ENCODE results near the gene UROC1.

Gene UROC1

GRCh38 chr3:126439346-126439967 lies 78.1 kb downstream of the UROC1 start:
- DNase-seq, result no peak

- DNase-seq, result no peak
Observed at GRCh38 chr3:126438746-126439145, 78.8 kb downstream of the UROC1 start.

DNA sequence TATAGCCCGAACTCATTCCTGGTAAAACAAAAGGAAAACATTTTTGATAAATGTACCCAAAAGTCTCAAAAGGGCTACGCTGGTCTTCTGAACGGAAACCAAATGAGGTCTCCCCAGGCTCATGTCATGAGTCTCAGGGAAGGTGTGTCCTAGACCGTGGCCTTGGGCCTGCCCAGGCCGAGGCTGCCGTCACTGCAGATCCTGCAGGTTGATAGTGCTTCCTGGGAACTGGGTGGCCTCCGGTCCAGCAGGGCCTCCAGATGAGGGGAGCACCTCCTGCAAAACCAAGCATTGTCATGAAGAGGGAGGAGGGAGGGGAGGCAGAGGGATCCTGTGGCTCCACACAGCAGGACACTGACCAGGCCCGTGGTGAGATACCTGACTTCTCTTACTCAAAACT lies 79.4 kb downstream of the UROC1 start:
- no peak for DNase-seq

DNA sequence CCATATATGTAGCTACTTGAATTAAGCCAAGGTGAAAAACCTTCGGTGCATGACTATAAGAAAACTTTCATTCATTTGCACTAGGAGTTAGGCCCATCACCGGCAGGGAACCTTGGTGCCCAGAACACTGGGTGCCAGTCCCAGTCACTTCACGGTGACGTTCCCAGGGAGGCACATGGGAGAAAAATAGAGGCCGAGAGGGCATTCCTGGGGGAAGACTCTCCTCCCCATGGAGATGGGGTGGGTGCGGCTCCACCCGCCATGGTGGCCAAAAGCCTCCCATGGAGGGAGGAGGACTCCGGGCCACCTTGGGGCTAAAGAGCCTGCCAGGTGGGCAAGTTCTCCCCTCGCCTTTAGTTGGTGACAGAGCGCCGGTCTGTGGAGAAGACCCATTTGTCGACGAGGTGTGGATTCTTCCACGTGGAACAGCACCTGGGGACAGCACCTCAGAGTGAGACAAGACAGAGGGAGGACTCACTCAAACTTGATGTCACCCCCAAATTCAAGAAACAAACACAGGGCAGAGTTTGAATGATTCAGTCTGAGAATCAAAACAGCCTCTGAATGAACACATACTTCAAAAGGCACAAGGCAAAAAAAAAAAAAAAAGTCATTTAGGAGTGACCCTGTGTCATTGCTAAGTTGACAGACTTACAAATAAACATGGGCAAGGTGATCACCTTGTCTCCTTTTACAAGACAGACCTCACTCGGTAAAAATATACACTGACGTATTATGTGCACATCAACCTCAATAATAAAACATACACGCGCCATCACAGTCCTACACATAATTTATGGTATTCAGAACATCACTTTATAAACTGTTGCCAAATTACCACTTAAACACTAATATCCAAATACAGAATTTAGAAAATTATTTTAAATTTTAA lies 80.5 kb downstream of the UROC1 start:
- DNase-seq, result no peak

- DNase-seq, result no peak
Observed at GRCh38 chr3:126435456-126436315, 81.9 kb downstream of the UROC1 start.

DNA sequence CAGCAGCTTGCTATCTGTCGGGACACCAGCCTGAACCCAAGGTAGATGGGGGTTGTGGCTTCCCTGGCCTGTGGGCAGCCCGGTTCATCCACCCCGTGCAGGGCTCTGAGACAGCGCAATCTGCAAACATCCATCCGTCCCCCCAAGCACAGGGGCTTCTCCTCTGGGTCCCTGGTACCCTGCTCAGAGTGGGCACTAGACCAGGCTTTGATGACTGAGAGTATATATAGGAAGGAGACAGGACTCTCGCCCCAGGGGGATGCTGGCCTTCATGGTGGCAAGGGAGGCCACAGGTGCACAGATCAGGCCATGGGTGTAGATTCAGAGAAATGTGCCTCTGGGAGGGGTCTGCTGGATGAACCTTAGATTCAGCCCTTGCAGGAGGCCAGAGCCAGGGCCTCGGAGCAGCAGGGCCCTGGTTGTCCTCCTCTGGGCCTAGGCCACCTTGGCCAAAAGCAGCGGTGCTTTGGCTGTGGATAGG lies 82.6 kb downstream of the UROC1 start:
- DNase-seq, result no peak

DNA sequence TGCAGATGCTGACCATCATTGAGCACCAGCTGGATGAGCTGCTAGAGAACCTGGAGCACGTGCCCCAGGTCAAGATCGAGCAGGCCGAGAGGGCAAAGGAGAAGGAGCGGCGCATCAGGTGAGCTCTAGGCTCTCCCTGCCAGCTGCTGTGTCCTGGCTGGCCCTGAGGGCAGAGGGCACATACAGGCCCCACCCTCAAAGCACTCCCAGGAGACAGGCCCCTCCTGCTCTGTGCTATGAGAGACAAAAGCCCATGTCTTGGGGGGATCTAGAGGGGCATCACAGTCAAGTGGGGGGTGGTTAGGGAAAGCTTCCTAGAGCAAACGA lies 83.3 kb downstream of the UROC1 start:
- DNase-seq, result no peak

- DNase-seq, result peak; percentile 92
Observed at GRCh38 chr3:126433496-126434263, 83.9 kb downstream of the UROC1 start.

DNA sequence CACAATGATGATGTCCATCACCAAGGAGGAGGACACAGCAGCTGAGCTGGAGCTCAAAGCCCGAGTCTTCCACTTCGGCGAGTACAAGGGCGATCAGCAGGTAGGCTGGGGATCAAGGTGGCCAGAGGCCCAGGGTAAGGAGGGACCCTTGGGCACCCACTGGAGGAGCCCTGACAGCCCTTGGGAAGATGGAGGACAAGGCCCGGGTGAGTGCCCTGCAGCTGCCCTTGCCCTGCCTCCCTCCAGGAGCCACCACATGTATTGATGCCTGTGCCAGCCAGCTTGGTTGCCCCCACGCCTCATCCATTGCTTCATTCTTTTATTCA lies 84.5 kb downstream of the UROC1 start:
- DNase-seq, result no peak

DNA sequence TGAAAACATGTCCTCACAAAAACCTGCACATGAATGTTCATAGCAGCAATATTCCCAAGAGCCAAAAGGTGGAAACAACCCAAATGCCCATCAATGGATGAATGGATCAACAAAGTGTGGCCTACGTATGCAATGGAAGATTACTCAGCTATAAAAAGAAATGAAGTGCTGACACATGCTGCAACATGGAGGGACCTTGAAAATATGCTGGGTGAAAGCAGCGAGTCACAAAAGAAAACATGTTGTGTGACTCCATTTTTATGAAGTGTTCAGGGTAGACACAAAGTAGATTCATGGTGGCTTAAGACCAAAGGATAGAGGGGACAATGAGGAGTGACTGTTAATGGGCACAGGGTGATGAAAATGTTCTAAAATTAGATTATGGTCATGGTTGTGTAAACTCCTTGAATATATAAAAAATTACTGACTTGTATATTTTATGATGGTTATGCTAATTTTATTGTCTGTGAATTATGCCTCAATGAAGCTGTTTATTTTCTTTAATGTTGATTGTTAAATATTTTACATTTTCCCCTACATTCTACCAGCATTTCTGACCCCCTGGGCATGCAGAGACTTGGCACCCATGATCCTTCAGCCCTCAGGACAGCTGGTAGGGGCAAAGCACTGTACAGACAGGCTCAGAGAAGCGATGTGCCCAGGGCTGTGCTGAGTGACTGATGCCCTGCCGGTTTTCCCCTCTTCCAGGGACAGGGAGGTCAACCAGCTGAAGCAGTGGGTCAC lies 85.0 kb downstream of the UROC1 start:
- DNase-seq, result no peak

Data from COR-L47 (cell line).